SU-DHL-6 (cell line): ENCODE measurements around the gene DNAH5.
"Not testable (repeated sequence)": the region's sequence is repeated elsewhere in the genome, so short reads cannot be mapped to it uniquely, and the experiment has no call there.

Experiments
- CTCF ChIP-seq: fragments of 200-600 bp; sonication (generic); IDR thresholded peaks from one replicate; pipeline ENCODE4 v1.5.1; 2017; ENCODE audit warnings: antibody characterized with exemption, mild to moderate bottlenecking, low read length, moderate library complexity; ENCODE audit not compliant: insufficient read depth, poor library complexity, severe bottlenecking
- EZH2phosphoT487 ChIP-seq: fragments of 200-600 bp; sonication (generic), shearing (Covaris generic); conservative IDR thresholded peaks from 2 replicates; pipeline ENCODE4 v1.6.1; 2018; ENCODE audit warnings: mild to moderate bottlenecking, antibody characterized with exemption, low read length, moderate library complexity, mixed read lengths

GRCh38 chr5:13984888-13985287 lies 40.4 kb upstream of the DNAH5 start:
- TF ChIP-seq CTCF, EZH2phosphoT487: not testable (repeated sequence)
